ENCODE data around the gene RHOT2. TPM values are rescaled to one million over a fixed set of nuclear protein-coding genes. Genes with fewer than 3 reads are reported as not detected.

Gene RHOT2
- total and polyA plus RNA-seq, 2 experiments from 2014 or later: 129 to 163 TPM

- no peaks in the 10 kb centered on the region; the same call in 1 of the 2 replicates for H3K79me2 ChIP-seq (replicated peaks; ENCODE audit: insufficient read depth)
- H2AFZ ChIP-seq: no peak overlapping the region
- no peak for ATAC-seq
- H3K27ac Mint-ChIP-seq: no peak overlapping the region
- H3K4me1 ChIP-seq (ENCODE audit: insufficient read depth): peaks cover 12% of the 10 kb centered on the region; the same call in 1 of the 2 replicates
- DNase-seq (ENCODE audit: low spot score): no peak
- peaks cover 28% of the 10 kb centered on the region for H3K4me1 Mint-ChIP-seq
- no peak overlapping the region for H3K4me3 Mint-ChIP-seq
- H3K36me3 Mint-ChIP-seq (ENCODE audit: low read depth): no peaks in the 10 kb centered on the region
- H4K20me1 ChIP-seq (replicated peaks; ENCODE audit: insufficient read depth): peaks cover 10% of the 10 kb centered on the region; the same call in 1 of the 2 replicates
- no peaks in the 10 kb centered on the region for H3K36me3 ChIP-seq (ENCODE audit: insufficient read depth)
- TF ChIP-seq ZNF114 (CRISPR knock-in tag; IDR thresholded peaks at IDR 0.05) (no peak), ETS1 (IDR thresholded peaks at IDR 0.05) (no peak), POLR2AphosphoS5 (IDR thresholded peaks at IDR 0.05; ENCODE audit: low read depth) (no peak), CREB1 (CRISPR knock-in tag; IDR thresholded peaks at IDR 0.05; ENCODE audit: low read depth) (no peak), ZNF331 (CRISPR knock-in tag; IDR thresholded peaks at IDR 0.05; ENCODE audit: low read depth) (no peak)
- H3K4me3 ChIP-seq: no peak overlapping the region
- no peak overlapping the region for H3K4me2 ChIP-seq
- H3K27me3 Mint-ChIP-seq (ENCODE audit: insufficient read depth, low read depth, poor library complexity): peaks cover 7% of the 10 kb centered on the region
- H3K27ac ChIP-seq (ENCODE audit: low read depth): no peak overlapping the region; the same call in 1 of the 2 replicates
- H3K9me3 Mint-ChIP-seq: no peaks in the 10 kb centered on the region; the same call in 2 of the 3 replicates
- H3F3A ChIP-seq (replicated peaks; ENCODE audit: low read depth): peaks cover 21% of the 10 kb centered on the region
- no peaks in the 10 kb centered on the region for H3K27me3 ChIP-seq (ENCODE audit: insufficient read depth)
- no peaks in the 10 kb centered on the region for H3K9me2 ChIP-seq (ENCODE audit: insufficient read depth)
These were observed 47.0 kb upstream of the RHOT2 start for GRCh38 chr16:620700-621525.

- no peak for TF ChIP-seq EZH2 (IDR thresholded peaks at IDR 0.05; ENCODE audit: low read depth, unreplicated experiment)
- peak overlapping the region; percentile 34; the same call in 1 of the 2 replicates for H3K27ac Mint-ChIP-seq
- no peak overlapping the region; the same call in 2 of the 3 replicates for H3K4me3 Mint-ChIP-seq
- H3K79me2 ChIP-seq (replicated peaks; ENCODE audit: insufficient read depth): no peaks in the 10 kb centered on the region; the same call in 1 of the 2 replicates
- peaks cover 10% of the 10 kb centered on the region; the same call in 1 of the 2 replicates for H4K20me1 ChIP-seq (replicated peaks; ENCODE audit: insufficient read depth)
- no peaks in the 10 kb centered on the region for H3K36me3 ChIP-seq (ENCODE audit: insufficient read depth)
- ATAC-seq (no peak), DNase-seq (ENCODE audit: low spot score) (no peak)
- H3K9me2 ChIP-seq (ENCODE audit: insufficient read depth): no peaks in the 10 kb centered on the region
- H3K4me2 ChIP-seq: no peak overlapping the region
- H3K36me3 Mint-ChIP-seq (ENCODE audit: low read depth): no peaks in the 10 kb centered on the region; the same call in 2 of the 3 replicates
- H3K4me1 ChIP-seq (ENCODE audit: insufficient read depth): peaks cover 12% of the 10 kb centered on the region; the same call in 1 of the 2 replicates
- H3F3A ChIP-seq (replicated peaks; ENCODE audit: low read depth): peaks cover 21% of the 10 kb centered on the region
- H3K4me1 Mint-ChIP-seq: peaks cover 28% of the 10 kb centered on the region
- H3K27me3 Mint-ChIP-seq (ENCODE audit: insufficient read depth, low read depth, poor library complexity): peaks cover 9% of the 10 kb centered on the region
- H3K27me3 ChIP-seq (ENCODE audit: insufficient read depth): no peaks in the 10 kb centered on the region
- no peak overlapping the region for H3K4me3 ChIP-seq
- H3K27ac ChIP-seq (ENCODE audit: low read depth): 0 out of 2 replicates have a peak overlapping the region, but pooled peaks have one; percentile 4
- H2AFZ ChIP-seq: no peak overlapping the region
- H3K9me3 Mint-ChIP-seq: no peaks in the 10 kb centered on the region; the same call in 2 of the 3 replicates
These were observed 46.3 kb upstream of the RHOT2 start for GRCh38 chr16:621526-622105.

- H3K27ac ChIP-seq (ENCODE audit: low read depth): peak overlapping the region; percentile 66; the same call in 1 of the 2 replicates
- H3K4me3 ChIP-seq: no peak overlapping the region
- no peak overlapping the region for H2AFZ ChIP-seq
- Mint-ChIP-seq H3K4me1 (peaks cover 28% of the 10 kb centered on the region), H3K36me3 (ENCODE audit: low read depth) (no peaks in the 10 kb centered on the region; the same call in 2 of the 3 replicates), H3K4me3 (no peak overlapping the region), H3K9me3 (no peaks in the 10 kb centered on the region; the same call in 2 of the 3 replicates), H3K27ac (no peak overlapping the region), H3K27me3 (ENCODE audit: insufficient read depth, low read depth, poor library complexity) (peaks cover 14% of the 10 kb centered on the region)
- H3F3A ChIP-seq (replicated peaks; ENCODE audit: low read depth): peaks cover 21% of the 10 kb centered on the region
- H3K4me2 ChIP-seq: peak overlapping the region; percentile 55; the same call in 1 of the 2 replicates
- H3K4me1 ChIP-seq (ENCODE audit: insufficient read depth): peaks cover 12% of the 10 kb centered on the region; the same call in 1 of the 2 replicates
- no peaks in the 10 kb centered on the region for H3K36me3 ChIP-seq (ENCODE audit: insufficient read depth)
- DNase-seq (ENCODE audit: low spot score) (peak; percentile 65), ATAC-seq (peak; percentile 63)
- H3K27me3 ChIP-seq (ENCODE audit: insufficient read depth): no peaks in the 10 kb centered on the region
- H3K79me2 ChIP-seq (replicated peaks; ENCODE audit: insufficient read depth): no peaks in the 10 kb centered on the region; the same call in 1 of the 2 replicates
- TF ChIP-seq NANOG (IDR thresholded peaks at IDR 0.05; ENCODE audit: borderline replicate concordance) (no peak), CREB1 (CRISPR knock-in tag; IDR thresholded peaks at IDR 0.05; ENCODE audit: low read depth) (no peak), ZNF114 (CRISPR knock-in tag; IDR thresholded peaks at IDR 0.05) (no peak)
- no peaks in the 10 kb centered on the region for H3K9me2 ChIP-seq (ENCODE audit: insufficient read depth)
- H4K20me1 ChIP-seq (replicated peaks; ENCODE audit: insufficient read depth): peaks cover 10% of the 10 kb centered on the region; the same call in 1 of the 2 replicates
These were observed 45.0 kb upstream of the RHOT2 start for GRCh38 chr16:622920-623280.
